Ishikawa (cell line): ENCODE results near the gene FBXL20.

Experiments
- CEBPB ChIP-seq: IDR thresholded peaks from 2 replicates; pipeline ENCODE4 v1.6.1; 2012
- CREB1 ChIP-seq: IDR thresholded peaks from 2 replicates; pipeline ENCODE4 v1.6.1; 2012; ENCODE audit warnings: low read depth
- EGR1 ChIP-seq: IDR thresholded peaks from 2 replicates; pipeline ENCODE4 v1.6.1; 2012
- EP300 ChIP-seq: IDR thresholded peaks from 2 replicates; pipeline ENCODE4 v1.6.1; 2012; ENCODE audit warnings: borderline replicate concordance
- FOXM1 ChIP-seq: IDR thresholded peaks from 2 replicates; pipeline ENCODE4 v1.6.1; 2012; ENCODE audit warnings: low read depth, borderline replicate concordance
- NFIC ChIP-seq: IDR thresholded peaks from 2 replicates; pipeline ENCODE4 v1.6.1; 2012
- RAD21 ChIP-seq: IDR thresholded peaks from 2 replicates; pipeline ENCODE4 v1.6.1; 2012; ENCODE audit warnings: low read depth
- TAF1 ChIP-seq: IDR thresholded peaks from 2 replicates; pipeline ENCODE4 v1.6.1; 2012; ENCODE audit warnings: low read depth, mild to moderate bottlenecking
- TCF12 ChIP-seq: IDR thresholded peaks from 2 replicates; pipeline ENCODE4 v1.6.1; 2012; ENCODE audit warnings: low read depth
- TEAD4 ChIP-seq: IDR thresholded peaks from 2 replicates; pipeline ENCODE4 v1.6.1; 2012
- YY1 ChIP-seq: IDR thresholded peaks from 2 replicates; pipeline ENCODE4 v1.6.1; 2012; ENCODE audit warnings: low read depth
- ZBTB7A ChIP-seq: IDR thresholded peaks from 2 replicates; pipeline ENCODE4 v1.6.1; 2012; ENCODE audit warnings: low read depth
- TF ChIP-seq, protein P1 (sequence below): IDR thresholded peaks from 2 replicates; pipeline ENCODE4 v1.6.1; 2012
- TF ChIP-seq, protein P2 (sequence below): IDR thresholded peaks from 2 replicates; pipeline ENCODE4 v1.6.1; 2012; ENCODE audit warnings: low read depth, mild to moderate bottlenecking
- TF ChIP-seq, protein P3 (sequence below): IDR thresholded peaks from 2 replicates; pipeline ENCODE4 v1.6.1; 2012

The FBXL20 gene

DNA sequence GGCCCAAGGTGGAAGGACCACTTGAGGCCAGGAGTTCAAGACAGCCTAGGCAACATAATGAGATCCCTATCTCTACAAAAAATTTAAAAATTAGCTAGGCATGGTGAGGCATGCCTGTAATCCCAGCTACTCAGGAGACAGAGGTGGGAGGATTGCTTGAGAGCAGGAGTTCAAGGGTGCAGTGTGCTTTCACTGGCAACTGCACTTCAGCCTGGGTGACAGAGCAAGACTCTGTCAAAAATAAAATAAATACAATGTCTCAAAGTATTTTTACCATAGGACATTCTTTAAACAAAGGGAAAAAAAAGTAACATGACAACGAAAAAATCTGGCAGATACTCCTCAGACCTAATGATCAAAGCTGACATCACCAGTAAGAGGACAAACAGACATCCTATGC lies 72.6 kb downstream of the FBXL20 start:
- no peak for TF ChIP-seq YY1
- TF ChIP-seq TEAD4, result no peak
- TF ChIP-seq TCF12, result no peak
- no peak for TF ChIP-seq CREB1
- no peak for TF ChIP-seq RAD21
- no peak for TF ChIP-seq ZBTB7A

DNA sequence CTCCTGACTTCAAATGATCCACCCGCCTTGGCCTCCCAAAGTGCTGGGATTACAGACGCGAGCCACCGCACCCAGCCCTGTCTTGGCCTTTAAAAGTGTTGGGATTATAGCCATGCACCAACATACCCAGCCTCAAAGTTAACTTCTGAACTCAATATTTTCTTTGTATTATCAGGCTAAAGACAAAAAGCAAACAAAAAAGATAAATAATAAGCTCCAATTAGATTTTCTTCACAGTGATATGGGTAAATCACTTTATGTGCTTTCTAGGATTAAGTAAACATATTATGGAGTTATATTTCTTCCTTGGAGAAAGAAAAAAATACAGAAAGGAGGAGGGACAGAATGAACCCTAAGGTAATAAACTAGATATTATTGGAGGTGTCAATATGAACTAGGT lies 74.3 kb downstream of the FBXL20 start:
- TF ChIP-seq ZBTB7A (no peak), EP300 (no peak), CEBPB (no peak), RAD21 (no peak), CREB1 (no peak), EGR1 (no peak), TEAD4 (no peak), YY1 (no peak), FOXM1 (no peak), TAF1 (no peak), TCF12 (no peak), NFIC (no peak)
- TF ChIP-seq, protein P1, sequence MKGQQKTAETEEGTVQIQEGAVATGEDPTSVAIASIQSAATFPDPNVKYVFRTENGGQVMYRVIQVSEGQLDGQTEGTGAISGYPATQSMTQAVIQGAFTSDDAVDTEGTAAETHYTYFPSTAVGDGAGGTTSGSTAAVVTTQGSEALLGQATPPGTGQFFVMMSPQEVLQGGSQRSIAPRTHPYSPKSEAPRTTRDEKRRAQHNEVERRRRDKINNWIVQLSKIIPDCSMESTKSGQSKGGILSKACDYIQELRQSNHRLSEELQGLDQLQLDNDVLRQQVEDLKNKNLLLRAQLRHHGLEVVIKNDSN, result no peak
- TF ChIP-seq, protein P2, sequence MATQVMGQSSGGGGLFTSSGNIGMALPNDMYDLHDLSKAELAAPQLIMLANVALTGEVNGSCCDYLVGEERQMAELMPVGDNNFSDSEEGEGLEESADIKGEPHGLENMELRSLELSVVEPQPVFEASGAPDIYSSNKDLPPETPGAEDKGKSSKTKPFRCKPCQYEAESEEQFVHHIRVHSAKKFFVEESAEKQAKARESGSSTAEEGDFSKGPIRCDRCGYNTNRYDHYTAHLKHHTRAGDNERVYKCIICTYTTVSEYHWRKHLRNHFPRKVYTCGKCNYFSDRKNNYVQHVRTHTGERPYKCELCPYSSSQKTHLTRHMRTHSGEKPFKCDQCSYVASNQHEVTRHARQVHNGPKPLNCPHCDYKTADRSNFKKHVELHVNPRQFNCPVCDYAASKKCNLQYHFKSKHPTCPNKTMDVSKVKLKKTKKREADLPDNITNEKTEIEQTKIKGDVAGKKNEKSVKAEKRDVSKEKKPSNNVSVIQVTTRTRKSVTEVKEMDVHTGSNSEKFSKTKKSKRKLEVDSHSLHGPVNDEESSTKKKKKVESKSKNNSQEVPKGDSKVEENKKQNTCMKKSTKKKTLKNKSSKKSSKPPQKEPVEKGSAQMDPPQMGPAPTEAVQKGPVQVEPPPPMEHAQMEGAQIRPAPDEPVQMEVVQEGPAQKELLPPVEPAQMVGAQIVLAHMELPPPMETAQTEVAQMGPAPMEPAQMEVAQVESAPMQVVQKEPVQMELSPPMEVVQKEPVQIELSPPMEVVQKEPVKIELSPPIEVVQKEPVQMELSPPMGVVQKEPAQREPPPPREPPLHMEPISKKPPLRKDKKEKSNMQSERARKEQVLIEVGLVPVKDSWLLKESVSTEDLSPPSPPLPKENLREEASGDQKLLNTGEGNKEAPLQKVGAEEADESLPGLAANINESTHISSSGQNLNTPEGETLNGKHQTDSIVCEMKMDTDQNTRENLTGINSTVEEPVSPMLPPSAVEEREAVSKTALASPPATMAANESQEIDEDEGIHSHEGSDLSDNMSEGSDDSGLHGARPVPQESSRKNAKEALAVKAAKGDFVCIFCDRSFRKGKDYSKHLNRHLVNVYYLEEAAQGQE, result no peak
- TF ChIP-seq, protein P3, sequence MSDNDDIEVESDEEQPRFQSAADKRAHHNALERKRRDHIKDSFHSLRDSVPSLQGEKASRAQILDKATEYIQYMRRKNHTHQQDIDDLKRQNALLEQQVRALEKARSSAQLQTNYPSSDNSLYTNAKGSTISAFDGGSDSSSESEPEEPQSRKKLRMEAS, result no peak

DNA sequence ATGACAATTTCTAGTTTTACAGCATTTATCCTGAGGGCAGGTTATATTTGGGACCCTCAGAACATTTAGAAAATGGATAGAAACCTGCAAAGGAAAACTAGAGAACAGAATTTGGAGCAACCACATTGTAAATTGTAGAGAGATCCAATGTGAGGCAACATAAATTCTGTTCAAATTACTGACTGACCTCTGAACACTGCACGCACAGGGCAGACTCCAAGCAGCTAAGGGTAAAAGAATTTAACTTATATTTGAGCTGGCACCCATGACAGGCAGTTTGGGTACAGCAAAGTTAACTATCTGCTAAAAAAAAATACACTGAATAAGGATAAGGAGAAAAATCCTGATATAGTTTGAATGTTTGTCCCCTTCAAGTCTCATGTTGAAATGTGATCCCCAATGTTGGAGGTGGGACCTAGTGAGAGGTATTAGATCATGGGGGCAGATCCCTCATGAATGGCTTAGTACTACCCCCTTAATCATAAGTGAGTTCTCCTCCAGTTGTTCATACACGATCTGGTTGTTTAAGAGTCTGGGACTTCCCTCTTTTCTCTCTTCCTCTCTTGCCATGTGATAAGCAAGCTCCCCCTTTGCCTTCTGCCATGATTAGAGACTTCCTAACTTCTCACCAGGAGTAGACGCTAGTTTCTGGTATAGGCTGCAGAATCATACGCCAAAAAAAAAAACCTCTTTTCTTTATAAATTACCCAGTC lies 75.7 kb downstream of the FBXL20 start:
- no peak for TF ChIP-seq ZBTB7A
- TF ChIP-seq CREB1, result no peak
- TF ChIP-seq, protein P1, result no peak
- no peak for TF ChIP-seq NFIC
- TF ChIP-seq CEBPB, result no peak
- no peak for TF ChIP-seq TCF12
- no peak for TF ChIP-seq EP300
- TF ChIP-seq, protein P2, result no peak
- TF ChIP-seq, protein P3, result no peak
- no peak for TF ChIP-seq TAF1
- TF ChIP-seq TEAD4, result no peak
- no peak for TF ChIP-seq YY1
- no peak for TF ChIP-seq RAD21
- no peak for TF ChIP-seq FOXM1
- TF ChIP-seq EGR1, result no peak

DNA sequence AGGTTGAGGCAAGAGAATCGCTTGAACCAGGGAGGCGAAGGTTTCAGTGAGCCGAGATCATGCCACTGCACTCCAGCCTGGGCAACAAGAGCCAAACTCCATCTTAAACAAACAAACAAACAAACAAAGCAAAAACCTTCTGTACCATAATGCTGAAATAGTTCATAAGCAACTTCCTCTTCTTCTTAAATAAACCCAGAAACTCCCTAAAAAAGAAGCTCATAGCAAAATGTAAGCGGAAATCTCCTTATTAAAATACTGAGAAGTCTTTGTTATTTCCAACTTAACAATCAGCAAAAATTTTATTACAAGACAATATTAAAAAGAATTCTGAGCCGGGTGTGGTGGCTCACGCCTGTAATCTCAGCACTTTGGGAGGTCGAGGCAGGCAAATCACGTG lies 82.8 kb downstream of the FBXL20 start:
- TF ChIP-seq YY1 (no peak), TEAD4 (no peak), CREB1 (no peak), TCF12 (no peak), CEBPB (no peak), EGR1 (no peak), TAF1 (no peak), EP300 (no peak), FOXM1 (no peak), RAD21 (no peak), NFIC (no peak), ZBTB7A (no peak)
- TF ChIP-seq, protein P3, result no peak
- TF ChIP-seq, protein P2, result no peak
- TF ChIP-seq, protein P1, result no peak
